ENCODE data around the gene PDE10A. TPM values are rescaled to one million over a fixed set of nuclear protein-coding genes. Genes with fewer than 3 reads are reported as not detected.

Gene PDE10A

GRCh38 chr6:165298402-165298801 is 364.6 kb downstream of the PDE10A start:
- Histone ChIP-seq H2BK120ac (ENCODE audit: low read depth, low read length) (no peak overlapping the region), H3K4me2 (ENCODE audit: low read length, poor library complexity, severe bottlenecking) (no peak overlapping the region), H3K23ac (ENCODE audit: low read length in 2 of 2) (no peak overlapping the region), H3K36me3 (ENCODE audit: control insufficient read depth in 1 of 2, insufficient read depth in 2 of 2, low read depth in 1 of 2, low read length in 2 of 2) (no peaks in the 10 kb centered on the region), H2AFZ (ENCODE audit: low read depth, low read length) (no peak overlapping the region), H4K8ac (ENCODE audit: low read length) (no peak overlapping the region), H4K91ac (ENCODE audit: low read length) (no peak overlapping the region), H3K27ac (ENCODE audit: low read length, poor library complexity, severe bottlenecking) (no peak overlapping the region), H3K14ac (ENCODE audit: low read length in 2 of 2) (no peak overlapping the region), H2AK5ac (ENCODE audit: low read length, severe bottlenecking) (no peak overlapping the region), H3K9ac (ENCODE audit: low read length) (no peak overlapping the region), H3K4me1 (ENCODE audit: control insufficient read depth, insufficient read depth, low read depth, low read length) (no peaks in the 10 kb centered on the region), H3K4me3 (ENCODE audit: insufficient read depth in 1 of 2, low read depth in 1 of 2, low read length in 2 of 2) (no peak overlapping the region), H3K79me1 (replicated peaks; ENCODE audit: low read length, poor library complexity, severe bottlenecking) (no peaks in the 10 kb centered on the region), H2BK5ac (ENCODE audit: low read depth, low read length, poor library complexity, severe bottlenecking) (no peak overlapping the region), H2BK15ac (ENCODE audit: low read depth, poor library complexity, severe bottlenecking) (no peak overlapping the region), H2BK12ac (ENCODE audit: low read length in 2 of 2) (no peak overlapping the region), H3K27me3 (ENCODE audit: control insufficient read depth in 1 of 2, insufficient read depth in 1 of 2, low read length in 2 of 2) (no peaks in the 10 kb centered on the region), H3K18ac (ENCODE audit: low read depth in 1 of 2, low read length in 2 of 2) (no peak overlapping the region), H3K4ac (ENCODE audit: low read depth in 1 of 2, low read length in 2 of 2) (no peak overlapping the region), H3K9me3 (ENCODE audit: control insufficient read depth, low read length) (peaks cover 4% of the 10 kb centered on the region)
- WGBS: 74% methylated on average over 6 of the region's 6 CpGs
- DNase-seq: no peak

- no peak overlapping the region for H3K18ac ChIP-seq (ENCODE audit: low read depth in 1 of 2, low read length in 2 of 2)
- H3K36me3 ChIP-seq (ENCODE audit: control insufficient read depth in 1 of 2, insufficient read depth in 2 of 2, low read depth in 1 of 2, low read length in 2 of 2): no peaks in the 10 kb centered on the region
- no peak overlapping the region for H2AK5ac ChIP-seq (ENCODE audit: low read length, severe bottlenecking)
- H3K27ac ChIP-seq (ENCODE audit: low read length, poor library complexity, severe bottlenecking): no peak overlapping the region
- WGBS: 83% methylated on average over 6 of the region's 6 CpGs
- H2BK120ac ChIP-seq (ENCODE audit: low read depth, low read length): no peak overlapping the region
- no peak overlapping the region for H3K4ac ChIP-seq (ENCODE audit: low read depth in 1 of 2, low read length in 2 of 2)
- no peaks in the 10 kb centered on the region for H3K79me1 ChIP-seq (replicated peaks; ENCODE audit: low read length, poor library complexity, severe bottlenecking)
- H3K4me2 ChIP-seq (ENCODE audit: low read length, poor library complexity, severe bottlenecking): no peak overlapping the region
- no peak overlapping the region for H3K9ac ChIP-seq (ENCODE audit: low read length)
- no peak overlapping the region for H2BK5ac ChIP-seq (ENCODE audit: low read depth, low read length, poor library complexity, severe bottlenecking)
- no peak overlapping the region for H3K4me3 ChIP-seq (ENCODE audit: insufficient read depth in 1 of 2, low read depth in 1 of 2, low read length in 2 of 2)
- no peak overlapping the region for H2BK15ac ChIP-seq (ENCODE audit: low read depth, poor library complexity, severe bottlenecking)
- H2BK12ac ChIP-seq (ENCODE audit: low read length in 2 of 2): no peak overlapping the region
- H3K14ac ChIP-seq (ENCODE audit: low read length in 2 of 2): no peak overlapping the region
- DNase-seq: no peak
- no peaks in the 10 kb centered on the region for H3K27me3 ChIP-seq (ENCODE audit: control insufficient read depth in 1 of 2, insufficient read depth in 1 of 2, low read length in 2 of 2)
- H2AFZ ChIP-seq (ENCODE audit: low read depth, low read length): no peak overlapping the region
- H3K23ac ChIP-seq (ENCODE audit: low read length in 2 of 2): no peak overlapping the region
- no peak overlapping the region for H4K8ac ChIP-seq (ENCODE audit: low read length)
- no peak overlapping the region for H4K91ac ChIP-seq (ENCODE audit: low read length)
- no peaks in the 10 kb centered on the region for H3K4me1 ChIP-seq (ENCODE audit: control insufficient read depth, insufficient read depth, low read depth, low read length)
- H3K9me3 ChIP-seq (ENCODE audit: control insufficient read depth, low read length): peaks cover 3% of the 10 kb centered on the region
Measured at GRCh38 chr6:165292657-165293056, 370.4 kb downstream of the PDE10A start.

Small RNAs within 50 kb of the gene (small RNA-seq; reads per million reads assigned to genes)
- gene RNA5SP226 (ENCODE audit: low read depth): not detected
